HUES64 (cell line): ENCODE results near the gene SPIRE2. TPM values are rescaled to one million over a fixed set of nuclear protein-coding genes. Genes with fewer than 3 reads are reported as not detected.
"Not testable (repeated sequence)": the region's sequence is repeated elsewhere in the genome, so short reads cannot be mapped to it uniquely, and the experiment has no call there.

Source experiments
- H3K27ac ChIP-seq: 2 replicates; pipeline ENCODE4 v1.7.0; 2013; ENCODE audit warnings: low read depth, low read length, inconsistent platforms
- H3K27me3 ChIP-seq: 2 replicates; pipeline ENCODE4 v1.6.1; 2013; ENCODE audit warnings: mild to moderate bottlenecking, low read length; ENCODE audit not compliant: insufficient read depth
- H3K36me3 ChIP-seq: 2 replicates; pipeline ENCODE4 v1.6.1; 2013; ENCODE audit warnings: mild to moderate bottlenecking, low read length; ENCODE audit not compliant: insufficient read depth
- H3K4me1 ChIP-seq: 2 replicates; pipeline ENCODE4 v1.6.1; 2013; ENCODE audit warnings: mild to moderate bottlenecking, low read length, moderate library complexity; ENCODE audit not compliant: insufficient read depth
- H3K4me3 ChIP-seq: 2 replicates; pipeline ENCODE4 v1.5.1; 2013; ENCODE audit warnings: mild to moderate bottlenecking, low read length, moderate library complexity
- H3K9ac ChIP-seq: 2 replicates; pipeline ENCODE4 v1.6.1; 2013; ENCODE audit warnings: mild to moderate bottlenecking, low read depth, low read length
- H3K9me3 ChIP-seq: 2 replicates; pipeline ENCODE4 v1.6.1; 2013; ENCODE audit warnings: low read depth, low read length; ENCODE audit not compliant: insufficient read depth
- WGBS: fragments of 150-250, 120-280 bp; methylation state at CpG from one replicate; pipeline ENCODE4 v1.1.7; 2013; ENCODE audit warnings: missing lambda C conversion rate; 5-methylcytosine and 5-hydroxymethylcytosine counted together
- polyA plus RNA-seq, 2 experiments: library from polyadenylated mRNA; stranded (reverse); fragments of 50-300 nt; gene quantifications; one replicate each; pipeline ENCODE4 v1.2.3, GENCODE V29; 2013

SPIRE2 gene, protein sequence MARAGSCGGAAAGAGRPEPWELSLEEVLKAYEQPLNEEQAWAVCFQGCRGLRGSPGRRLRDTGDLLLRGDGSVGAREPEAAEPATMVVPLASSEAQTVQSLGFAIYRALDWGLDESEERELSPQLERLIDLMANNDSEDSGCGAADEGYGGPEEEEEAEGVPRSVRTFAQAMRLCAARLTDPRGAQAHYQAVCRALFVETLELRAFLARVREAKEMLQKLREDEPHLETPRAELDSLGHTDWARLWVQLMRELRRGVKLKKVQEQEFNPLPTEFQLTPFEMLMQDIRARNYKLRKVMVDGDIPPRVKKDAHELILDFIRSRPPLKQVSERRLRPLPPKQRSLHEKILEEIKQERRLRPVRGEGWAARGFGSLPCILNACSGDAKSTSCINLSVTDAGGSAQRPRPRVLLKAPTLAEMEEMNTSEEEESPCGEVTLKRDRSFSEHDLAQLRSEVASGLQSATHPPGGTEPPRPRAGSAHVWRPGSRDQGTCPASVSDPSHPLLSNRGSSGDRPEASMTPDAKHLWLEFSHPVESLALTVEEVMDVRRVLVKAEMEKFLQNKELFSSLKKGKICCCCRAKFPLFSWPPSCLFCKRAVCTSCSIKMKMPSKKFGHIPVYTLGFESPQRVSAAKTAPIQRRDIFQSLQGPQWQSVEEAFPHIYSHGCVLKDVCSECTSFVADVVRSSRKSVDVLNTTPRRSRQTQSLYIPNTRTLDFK
- polyA plus RNA-seq (2013, experiment 1 of 2) = 6.3 TPM
- polyA plus RNA-seq (2013, experiment 2 of 2) = 5.6 TPM

DNA sequence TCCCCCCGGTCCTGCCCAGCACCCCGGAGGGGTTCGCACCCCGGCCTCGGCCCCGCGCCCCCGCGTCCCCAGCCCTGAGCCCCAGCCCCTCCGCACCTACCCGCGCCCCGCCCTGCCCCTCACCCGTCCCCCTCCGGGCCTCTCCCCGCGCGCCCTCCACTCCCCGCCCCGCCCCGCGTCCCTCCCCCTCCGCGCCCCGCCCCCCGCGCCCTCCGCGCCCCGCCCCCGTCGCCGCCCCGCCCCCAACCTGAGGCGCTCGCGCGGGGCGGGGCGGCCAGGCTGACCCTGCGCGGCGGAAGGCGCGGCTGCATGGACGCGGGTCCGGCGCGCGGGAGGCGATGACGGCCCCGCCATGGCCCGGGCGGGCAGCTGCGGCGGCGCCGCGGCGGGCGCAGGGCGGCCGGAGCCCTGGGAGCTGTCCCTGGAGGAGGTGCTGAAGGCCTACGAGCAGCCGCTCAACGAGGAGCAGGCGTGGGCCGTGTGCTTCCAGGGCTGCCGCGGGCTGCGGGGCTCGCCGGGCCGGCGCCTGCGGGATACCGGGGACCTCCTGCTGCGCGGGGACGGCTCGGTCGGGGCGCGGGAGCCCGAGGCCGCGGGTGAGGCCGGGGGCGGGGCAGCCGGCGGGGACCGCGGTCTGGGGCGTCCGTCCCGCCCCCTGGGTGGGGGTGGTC, at the start of gene SPIRE2:
TSS of gene SPIRE2 (plus strand) at position 277 of the 671 bp plus-strand sequence. CDS start at position 353, 76 bp downstream.
- no peaks in the 10 kb centered on the region for H3K36me3 ChIP-seq
- peaks cover 6% of the 10 kb centered on the region; the same call in 1 of the 2 replicates for H3K4me1 ChIP-seq
- H3K9ac ChIP-seq = peak within 1 kb of the TSS; percentile 58
- no peaks in the 10 kb centered on the region for H3K27me3 ChIP-seq
- no peaks in the 10 kb centered on the region for H3K9me3 ChIP-seq
- under 1% methylated on average over 71 of the region's 98 CpGs for WGBS
- H3K27ac ChIP-seq = peak within 1 kb of the TSS; percentile 52; the same call in 1 of the 2 replicates
- peak within 1 kb of the TSS; percentile 64 for H3K4me3 ChIP-seq

DNA sequence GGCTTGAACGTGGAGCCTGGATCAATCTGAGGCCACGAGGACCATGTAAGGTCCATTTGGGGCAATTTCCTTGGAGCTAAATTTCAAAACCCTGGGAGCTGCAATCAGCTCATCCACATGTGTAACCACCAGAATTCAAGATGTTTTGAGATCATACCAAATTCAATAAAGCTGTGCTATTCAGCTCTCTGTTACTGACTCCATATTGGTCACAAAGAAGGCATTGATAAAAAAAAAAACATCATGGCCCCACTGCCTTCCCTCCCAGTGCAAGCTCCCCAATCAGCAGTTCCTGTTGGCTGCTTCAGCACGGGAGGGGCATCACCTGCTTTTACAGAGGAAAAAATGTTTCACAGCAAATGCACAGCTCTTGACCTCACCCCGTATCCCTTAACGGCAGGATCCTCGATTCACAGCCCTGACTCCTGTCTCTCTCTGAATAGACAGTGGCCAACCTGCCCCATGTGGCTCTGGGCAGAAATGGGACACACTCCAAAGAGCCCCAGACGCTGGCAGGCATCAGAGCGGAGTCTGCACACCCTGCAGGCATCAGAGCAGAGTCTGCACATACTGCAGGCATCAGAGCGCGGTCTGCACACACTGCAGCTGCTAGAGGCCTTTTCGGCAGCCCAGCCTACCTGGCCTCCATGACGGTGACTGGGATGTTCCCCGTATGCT, 48.9 kb upstream of the SPIRE2 start:
- Histone ChIP-seq H3K4me1 (no peaks in the 10 kb centered on the region), H3K36me3 (peaks cover 75% of the 10 kb centered on the region)
- 91% methylated on average over 13 of the region's 13 CpGs for WGBS

DNA sequence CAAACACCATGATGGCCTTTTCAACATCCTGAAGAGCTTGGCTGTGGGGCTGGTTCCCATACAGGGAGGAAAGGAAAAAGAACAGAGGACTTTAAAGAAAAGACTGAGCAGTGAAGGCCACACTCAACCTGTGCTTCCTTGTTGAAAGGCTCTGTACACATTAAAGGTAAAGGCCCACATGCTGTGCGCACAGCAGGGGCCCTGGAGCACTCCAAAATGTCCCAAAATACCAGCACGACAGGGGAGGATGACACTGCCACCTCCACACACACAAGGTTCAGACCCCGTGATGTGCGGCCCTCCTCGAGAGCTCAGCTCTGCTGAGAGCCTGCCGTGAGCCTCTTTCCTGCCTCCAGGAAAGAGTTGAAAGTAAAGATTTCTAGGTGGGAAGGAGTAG, 48.4 kb upstream of the SPIRE2 start:
- 71% methylated on average over 6 of the region's 6 CpGs for WGBS

More for the DNA sequence above, 48.9 kb upstream of the SPIRE2 start:
- no peak overlapping the region for H3K4me3 ChIP-seq
- H3K9me3 ChIP-seq = no peaks in the 10 kb centered on the region
- H3K9ac ChIP-seq = no peak overlapping the region
- peak overlapping the region; percentile 44; the same call in 1 of the 2 replicates for H3K27ac ChIP-seq
- H3K27me3 ChIP-seq = no peaks in the 10 kb centered on the region

DNA sequence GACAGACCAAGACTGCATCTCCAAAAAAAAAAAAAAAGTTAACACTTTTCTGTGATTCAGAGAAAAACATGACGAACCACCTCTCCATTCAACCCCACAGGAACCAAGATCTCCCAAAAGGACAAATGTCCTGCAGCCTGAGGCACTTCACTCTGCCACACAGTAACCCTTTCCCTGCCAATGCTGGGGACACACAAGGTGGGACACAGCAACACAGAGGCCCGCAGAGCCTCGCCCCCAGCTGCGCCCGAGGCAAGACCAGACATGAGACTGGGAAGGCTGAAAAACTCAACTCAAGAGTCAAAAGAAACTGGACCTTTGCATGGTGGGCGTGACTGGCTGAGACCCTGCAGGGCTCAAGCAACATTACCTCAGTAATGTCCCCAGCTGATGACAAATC, 45.8 kb upstream of the SPIRE2 start:
- Histone ChIP-seq H3K36me3 (peaks cover 80% of the 10 kb centered on the region), H3K9me3 (no peaks in the 10 kb centered on the region), H3K27me3 (no peaks in the 10 kb centered on the region), H3K4me1 (no peaks in the 10 kb centered on the region), H3K27ac (no peak overlapping the region), H3K4me3 (no peak overlapping the region), H3K9ac (no peak overlapping the region)
- WGBS = 95% methylated on average over 6 of the region's 6 CpGs

More for the DNA sequence above, 48.4 kb upstream of the SPIRE2 start:
- H3K4me1 ChIP-seq = no peaks in the 10 kb centered on the region
- H3K27me3 ChIP-seq = no peaks in the 10 kb centered on the region
- peak overlapping the region; percentile 44 for H3K27ac ChIP-seq
- H3K36me3 ChIP-seq = peaks cover 77% of the 10 kb centered on the region
- H3K9ac ChIP-seq = no peak overlapping the region
- H3K4me3 ChIP-seq = no peak overlapping the region
- H3K9me3 ChIP-seq = no peaks in the 10 kb centered on the region

DNA sequence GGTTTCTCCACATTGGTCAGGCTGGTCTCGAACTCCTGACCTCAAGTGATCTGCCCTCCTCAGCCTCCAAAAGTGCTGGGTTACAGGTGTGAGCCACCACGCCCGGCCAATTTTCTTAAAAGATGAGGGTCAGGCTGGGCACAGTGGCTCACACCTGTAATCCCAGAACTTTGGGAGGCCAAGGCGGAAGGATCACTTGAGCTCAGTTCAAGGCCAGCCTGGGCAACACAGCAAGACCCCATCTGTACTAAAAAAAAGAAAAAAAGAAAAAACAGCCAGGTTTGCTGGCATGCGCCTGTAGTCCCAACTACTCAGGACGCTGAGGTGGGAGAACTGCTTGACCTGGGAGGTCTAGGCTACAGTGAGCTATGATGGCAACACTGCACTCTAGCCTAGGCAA, 44.3 kb upstream of the SPIRE2 start:
- WGBS = 96% methylated on average over 6 of the region's 6 CpGs
- not testable (repeated sequence) for H3K4me1 ChIP-seq, H3K27me3 ChIP-seq, H3K9me3 ChIP-seq, H3K9ac ChIP-seq, H3K4me3 ChIP-seq, H3K27ac ChIP-seq
- peaks cover 82% of the 10 kb centered on the region for H3K36me3 ChIP-seq

DNA sequence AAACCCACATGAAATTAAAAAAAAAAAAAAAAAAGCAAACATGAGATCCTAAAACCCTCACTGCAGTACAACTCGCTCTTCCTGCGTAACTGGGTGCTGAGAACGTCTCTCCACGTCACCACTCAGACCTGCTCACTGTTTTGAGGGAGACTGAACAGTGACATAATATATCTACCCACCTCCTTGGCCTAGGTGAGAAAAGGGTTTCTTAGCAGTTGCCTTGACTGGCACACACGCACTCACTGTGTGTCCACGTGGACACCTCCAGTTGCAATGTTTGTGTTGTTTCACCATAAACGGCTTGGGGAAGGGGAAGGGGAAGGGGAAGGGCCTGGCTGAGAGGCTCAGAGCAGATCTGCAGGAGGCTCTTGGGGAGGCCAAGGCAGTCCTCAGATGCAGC, 43.9 kb upstream of the SPIRE2 start:
- H3K4me3 ChIP-seq = no peak overlapping the region
- H3K9me3 ChIP-seq = no peaks in the 10 kb centered on the region
- H3K27ac ChIP-seq = no peak overlapping the region
- WGBS = 97% methylated on average over 7 of the region's 7 CpGs
- peaks cover 82% of the 10 kb centered on the region for H3K36me3 ChIP-seq
- no peaks in the 10 kb centered on the region for H3K27me3 ChIP-seq
- H3K4me1 ChIP-seq = no peaks in the 10 kb centered on the region
- H3K9ac ChIP-seq = no peak overlapping the region

DNA sequence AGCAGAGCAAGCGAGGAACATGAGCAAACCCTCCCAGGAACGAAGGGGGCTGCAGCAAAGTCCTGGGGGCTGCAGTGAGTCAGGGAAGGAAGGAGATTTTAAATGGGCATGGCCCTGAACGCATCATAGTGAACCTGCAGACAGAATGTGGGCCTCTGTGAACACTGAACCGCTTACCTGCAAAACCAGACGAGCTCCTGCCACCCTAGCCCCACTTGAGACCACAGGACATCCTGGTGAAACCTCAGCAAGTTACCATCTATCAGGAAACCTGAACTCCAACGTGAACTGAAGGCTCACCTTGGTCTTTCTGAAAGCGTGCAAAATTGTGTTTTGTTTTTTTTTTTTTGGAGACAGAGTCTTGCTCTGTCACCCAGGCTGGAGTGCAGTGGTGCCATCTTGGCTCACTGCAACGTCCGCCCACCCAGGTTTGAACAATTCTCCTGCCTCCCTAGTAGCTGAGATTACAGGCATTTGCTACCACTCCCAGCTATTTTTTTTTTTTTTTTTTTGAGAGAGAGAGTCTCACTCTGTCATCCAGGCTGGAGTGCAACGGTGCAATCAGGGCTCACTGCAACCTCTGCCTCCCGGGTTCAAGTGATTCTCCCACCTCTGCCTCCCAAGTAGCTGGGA, 42.6 kb upstream of the SPIRE2 start:
- H3K4me1 ChIP-seq = no peaks in the 10 kb centered on the region
- no peaks in the 10 kb centered on the region for H3K9me3 ChIP-seq
- H3K27me3 ChIP-seq = no peaks in the 10 kb centered on the region
- H3K9ac ChIP-seq = no peak overlapping the region
- peaks cover 81% of the 10 kb centered on the region for H3K36me3 ChIP-seq
- 94% methylated on average over 11 of the region's 11 CpGs for WGBS
- no peak overlapping the region for H3K4me3 ChIP-seq
- H3K27ac ChIP-seq = no peak overlapping the region

DNA sequence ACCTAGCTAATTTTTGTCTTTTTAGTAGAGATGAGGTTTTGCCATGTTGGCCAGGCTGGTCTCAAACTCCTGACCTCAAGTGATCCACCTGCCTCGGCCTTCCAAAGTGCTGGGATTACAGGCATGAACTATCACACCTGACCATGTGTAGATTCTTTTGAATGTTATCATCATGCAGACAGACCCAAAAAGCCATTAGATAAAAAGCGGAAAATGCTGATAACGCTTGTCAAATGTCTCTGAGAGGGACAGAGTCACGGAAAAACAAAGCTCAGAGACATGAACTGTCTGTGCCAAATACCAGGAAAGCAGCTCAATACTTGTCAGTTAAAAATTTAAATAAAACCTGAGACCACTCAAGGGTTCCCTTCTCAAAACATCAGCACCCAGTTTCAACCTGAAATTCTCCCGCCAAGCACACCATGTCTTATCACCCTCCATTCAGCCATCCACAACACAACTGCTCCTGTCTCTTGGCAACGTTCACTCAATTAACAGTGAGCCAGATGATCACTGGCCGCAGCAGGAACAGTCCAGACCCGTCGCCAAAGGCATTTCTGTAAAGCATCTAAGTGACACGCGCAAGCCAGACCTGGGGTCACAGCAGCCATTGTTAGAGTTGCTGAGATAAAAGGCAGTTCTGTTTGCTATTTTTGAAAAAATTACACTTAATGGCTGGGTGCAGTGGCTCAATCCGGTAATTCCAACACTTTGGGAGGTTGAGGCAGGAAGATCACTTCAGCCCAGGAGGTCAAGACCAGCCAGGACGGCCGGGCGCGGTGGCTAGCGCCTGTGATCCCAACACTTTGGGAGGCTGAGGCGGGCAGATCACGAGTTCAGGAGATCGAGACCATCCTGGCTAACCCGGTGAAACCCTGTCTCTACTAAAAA, 41.6 kb upstream of the SPIRE2 start:
- peaks cover 87% of the 10 kb centered on the region for H3K36me3 ChIP-seq

DNA sequence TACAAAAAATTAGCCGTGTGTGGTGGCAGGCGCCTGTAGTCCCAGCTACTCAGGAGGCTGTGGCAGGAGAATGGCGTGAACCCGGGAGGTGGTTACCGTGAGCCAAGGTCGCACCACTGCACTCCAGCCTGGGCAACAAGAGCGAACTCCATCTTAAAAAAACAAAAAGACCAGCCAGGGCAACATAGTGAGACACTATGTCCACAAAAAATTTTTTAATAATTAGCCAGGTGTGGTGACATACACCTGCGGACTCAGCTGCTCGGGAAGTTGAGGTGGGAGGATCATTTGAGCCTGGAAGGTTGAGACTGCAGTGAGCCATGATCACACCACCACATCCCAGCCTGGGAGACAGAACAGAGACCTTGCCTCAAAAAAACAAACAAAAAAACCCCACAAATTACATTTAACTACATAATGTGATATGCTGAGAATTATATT, 40.9 kb upstream of the SPIRE2 start:
- peaks cover 90% of the 10 kb centered on the region for H3K36me3 ChIP-seq
- H3K27ac ChIP-seq = no peak overlapping the region
- 98% methylated on average over 9 of the region's 9 CpGs for WGBS
- H3K27me3 ChIP-seq = no peaks in the 10 kb centered on the region
- H3K4me1 ChIP-seq = no peaks in the 10 kb centered on the region
- no peaks in the 10 kb centered on the region for H3K9me3 ChIP-seq
- H3K4me3 ChIP-seq = no peak overlapping the region
- no peak overlapping the region for H3K9ac ChIP-seq

More for the DNA sequence above, 41.6 kb upstream of the SPIRE2 start:
- 97% methylated on average over 21 of the region's 21 CpGs for WGBS
- H3K27ac ChIP-seq = no peak overlapping the region
- no peak overlapping the region for H3K4me3 ChIP-seq
- no peaks in the 10 kb centered on the region for H3K27me3 ChIP-seq
- no peaks in the 10 kb centered on the region for H3K9me3 ChIP-seq
- no peak overlapping the region for H3K9ac ChIP-seq
- H3K4me1 ChIP-seq = no peaks in the 10 kb centered on the region
